Measurements from ENCODE around the gene DCAF17.

DCAF17 gene

GRCh38 chr2:171434013-171434989 lies at the start of gene DCAF17:
TSS of gene DCAF17 (plus strand) at chr2:171434226. CDS start at chr2:171434578, 352 bp downstream.
- DNase-seq, result peak; percentile 89

- no peak for DNase-seq
These were observed 47.4 kb upstream of the DCAF17 start for GRCh38 chr2:171386627-171387026.

GRCh38 chr2:171387052-171387451 lies 47.0 kb upstream of the DCAF17 start:
- no peak for DNase-seq

- DNase-seq, result no peak
These were observed 44.7 kb upstream of the DCAF17 start for GRCh38 chr2:171389325-171389724.

- DNase-seq, result no peak
These were observed 44.2 kb upstream of the DCAF17 start for GRCh38 chr2:171389780-171390179.

- DNase-seq, result no peak
These were observed 43.0 kb upstream of the DCAF17 start for GRCh38 chr2:171390941-171391516.

- no peak for DNase-seq
These were observed 42.5 kb upstream of the DCAF17 start for GRCh38 chr2:171391532-171391931.

- no peak for DNase-seq
These were observed 40.5 kb upstream of the DCAF17 start for GRCh38 chr2:171393487-171393886.

- no peak for DNase-seq
These were observed 39.8 kb upstream of the DCAF17 start for GRCh38 chr2:171394164-171394740.

- no peak for DNase-seq
These were observed 34.7 kb upstream of the DCAF17 start for GRCh38 chr2:171399292-171399691.

GRCh38 chr2:171400395-171400794 lies 33.6 kb upstream of the DCAF17 start:
- no peak for DNase-seq

- DNase-seq, result no peak
These were observed 32.1 kb upstream of the DCAF17 start for GRCh38 chr2:171401947-171402346.

GRCh38 chr2:171402906-171403580 lies 31.0 kb upstream of the DCAF17 start:
- DNase-seq, result no peak

- DNase-seq, result no peak
These were observed 29.8 kb upstream of the DCAF17 start for GRCh38 chr2:171404261-171404660.

GRCh38 chr2:171404719-171405118 lies 29.3 kb upstream of the DCAF17 start:
- DNase-seq, result no peak

- no peak for DNase-seq
These were observed 28.5 kb upstream of the DCAF17 start for GRCh38 chr2:171405546-171405945.

GRCh38 chr2:171406044-171406443 lies 28.0 kb upstream of the DCAF17 start:
- no peak for DNase-seq

- DNase-seq, result no peak
These were observed 26.9 kb upstream of the DCAF17 start for GRCh38 chr2:171407030-171407675.

- no peak for DNase-seq
These were observed 26.4 kb upstream of the DCAF17 start for GRCh38 chr2:171407676-171408044.

- no peak for DNase-seq
These were observed 24.5 kb upstream of the DCAF17 start for GRCh38 chr2:171409436-171409971.

GRCh38 chr2:171410101-171410500 lies 23.9 kb upstream of the DCAF17 start:
- DNase-seq, result no peak

- no peak for DNase-seq
These were observed 23.4 kb upstream of the DCAF17 start for GRCh38 chr2:171410624-171411023.

- DNase-seq, result no peak
These were observed 22.8 kb upstream of the DCAF17 start for GRCh38 chr2:171411214-171411613.

All from activated CD4-positive, CD25-positive, alpha-beta regulatory T cell treated with anti-CD3 and anti-CD28 coated beads, Interleukin-2, amount 50 U/mL, for 72 hours (primary cell).